Measurements from ENCODE around the gene SMAD7. TPM values are rescaled to one million over a fixed set of nuclear protein-coding genes. Genes with fewer than 3 reads are reported as not detected.

Gene SMAD7
- total RNA-seq, 1 experiment from 2014 or later = 12.0 TPM

- TF ChIP-seq CTCF (conservative IDR thresholded peaks at IDR 0.05; ENCODE audit: low read depth, low read length) = no peak
- no peak for TF ChIP-seq EZH2 (IDR thresholded peaks at IDR 0.05; ENCODE audit: borderline replicate concordance, low read depth, low read length, poor library complexity, severe bottlenecking)
- peaks cover 46% of the 10 kb centered on the region for H3K4me1 ChIP-seq (ENCODE audit: insufficient read depth, low read length, poor library complexity, severe bottlenecking)
- no TSS peak for BruUV-seq (replicated peaks)
- intact Hi-C loops (cut with micrococcal nuclease; ENCODE audit: unreplicated experiment) = loop anchor here (5.0 kb wide), 2 partner anchors 170 to 280 kb away; no protein-coding TSS in a partner anchor
- no peaks in the 10 kb centered on the region for H3K9me3 ChIP-seq (ENCODE audit: low read depth, low read length, poor library complexity, severe bottlenecking)
- peak; percentile 52 for DNase-seq (ENCODE audit: low spot score)
- no peaks in the 10 kb centered on the region for H3K27me3 ChIP-seq (replicated peaks; ENCODE audit: insufficient read depth, low read depth, low read length, poor library complexity)
- POLR2A ChIA-PET (ENCODE audit: low non-redundant PET) = no interaction called here
- H3K27ac ChIP-seq (ENCODE audit: low read depth, low read length, poor library complexity, severe bottlenecking) = peak overlapping the region; percentile 66
- H3K36me3 ChIP-seq (ENCODE audit: insufficient read depth, low read length, poor library complexity, severe bottlenecking) = no peaks in the 10 kb centered on the region
- peak overlapping the region; percentile 73 for H3K4me3 ChIP-seq (ENCODE audit: low read depth, low read length, poor library complexity, severe bottlenecking)
- CTCF ChIA-PET = interaction anchor here (0.6 kb wide), 1 partner anchor 231 kb away, joined by 3 read pairs; no protein-coding TSS in a partner anchor
These were observed 3.2 kb downstream of the SMAD7 start for GRCh38 chr18:48947560-48947959.

GRCh38 chr18:48947092-48947491, 3.7 kb downstream of the SMAD7 start:
- POLR2A ChIA-PET (ENCODE audit: low non-redundant PET) = no interaction called here
- no peak for DNase-seq (ENCODE audit: low spot score)
- CTCF ChIA-PET = interaction anchor here (0.6 kb wide), 1 partner anchor 232 kb away, joined by 3 read pairs; no protein-coding TSS in a partner anchor
- intact Hi-C loops (cut with micrococcal nuclease; ENCODE audit: unreplicated experiment) = loop anchor here (5.0 kb wide), 2 partner anchors 170 to 280 kb away; no protein-coding TSS in a partner anchor
- H3K4me3 ChIP-seq (ENCODE audit: low read depth, low read length, poor library complexity, severe bottlenecking) = peak overlapping the region; percentile 73
- TF ChIP-seq EZH2 (IDR thresholded peaks at IDR 0.05; ENCODE audit: borderline replicate concordance, low read depth, low read length, poor library complexity, severe bottlenecking) (no peak), CTCF (conservative IDR thresholded peaks at IDR 0.05; ENCODE audit: low read depth, low read length) (no peak)
- no peaks in the 10 kb centered on the region for H3K27me3 ChIP-seq (replicated peaks; ENCODE audit: insufficient read depth, low read depth, low read length, poor library complexity)
- no peaks in the 10 kb centered on the region for H3K9me3 ChIP-seq (ENCODE audit: low read depth, low read length, poor library complexity, severe bottlenecking)
- H3K36me3 ChIP-seq (ENCODE audit: insufficient read depth, low read length, poor library complexity, severe bottlenecking) = no peaks in the 10 kb centered on the region
- peak overlapping the region; percentile 66 for H3K27ac ChIP-seq (ENCODE audit: low read depth, low read length, poor library complexity, severe bottlenecking)
- peaks cover 51% of the 10 kb centered on the region for H3K4me1 ChIP-seq (ENCODE audit: insufficient read depth, low read length, poor library complexity, severe bottlenecking)
- no TSS peak for BruUV-seq (replicated peaks)

- peak; percentile 54 for DNase-seq (ENCODE audit: low spot score)
- Histone ChIP-seq H3K36me3 (ENCODE audit: insufficient read depth, low read length, poor library complexity, severe bottlenecking) (no peaks in the 10 kb centered on the region), H3K27me3 (replicated peaks; ENCODE audit: insufficient read depth, low read depth, low read length, poor library complexity) (no peaks in the 10 kb centered on the region), H3K27ac (ENCODE audit: low read depth, low read length, poor library complexity, severe bottlenecking) (peak overlapping the region; percentile 66), H3K9me3 (ENCODE audit: low read depth, low read length, poor library complexity, severe bottlenecking) (no peaks in the 10 kb centered on the region), H3K4me3 (ENCODE audit: low read depth, low read length, poor library complexity, severe bottlenecking) (peak overlapping the region; percentile 73), H3K4me1 (ENCODE audit: insufficient read depth, low read length, poor library complexity, severe bottlenecking) (peaks cover 57% of the 10 kb centered on the region)
- ChIA-PET POLR2A (ENCODE audit: low non-redundant PET) (interaction anchor here (0.6 kb wide), 1 partner anchor 12 kb away, joined by 3 read pairs; no protein-coding TSS in a partner anchor), CTCF (no interaction called here)
- TF ChIP-seq EZH2 (IDR thresholded peaks at IDR 0.05; ENCODE audit: borderline replicate concordance, low read depth, low read length, poor library complexity, severe bottlenecking) = no peak
- no peak for TF ChIP-seq CTCF (conservative IDR thresholded peaks at IDR 0.05; ENCODE audit: low read depth, low read length)
- no TSS peak for BruUV-seq (replicated peaks)
- intact Hi-C loops (cut with micrococcal nuclease; ENCODE audit: unreplicated experiment) = loop anchor here (5.0 kb wide), 2 partner anchors 169 to 281 kb away; no protein-coding TSS in a partner anchor
These were observed 4.4 kb downstream of the SMAD7 start for GRCh38 chr18:48946329-48946835.

Data from A673 (cell line).